Stomach (tissue), 4 donors: Measurements from ENCODE around the gene RASSF4.

Source experiments
- CTCF ChIP-seq, 7 experiments: fragments of 450-650 bp in 4 of 7; fragments of 200-600 bp in 3 of 7; sonication (generic) in 3 of 7; IDR thresholded peaks; one replicate each; pipeline ENCODE4 v1.5.1; 2016 to 2019; ENCODE audit warnings: antibody characterized with exemption in 7 of 7, control low read depth in 2 of 7, mild to moderate bottlenecking in 1 of 7
- POLR2AphosphoS5 ChIP-seq, 3 donors: sonication (generic); formaldehyde crosslinking; IDR thresholded peaks; one replicate each; pipeline ENCODE4 v1.6.1; 2016; ENCODE audit warnings: antibody characterized with exemption in 3 of 3

- TF ChIP-seq CTCF (IDR thresholded peaks at IDR 0.05) (no peak), POLR2AphosphoS5 (IDR thresholded peaks at IDR 0.05) (no peak)
Observed at GRCh38 chr10:44960482-44961229, 1.1 kb downstream of the RASSF4 start.
